Neural progenitor cell (in vitro differentiated cells): ENCODE results near the gene ACTA1. TPM values are rescaled to one million over a fixed set of nuclear protein-coding genes. Genes with fewer than 3 reads are reported as not detected.

Experiments
- DNase-seq: peaks from one replicate; pipeline ENCODE4 v3.0.0-alpha.2; 2016; ENCODE audit warnings: low spot score
- H2AFZ ChIP-seq: fragments of 200-600 bp; sonication (generic); replicated peaks from 2 replicates; pipeline ENCODE4 v1.6.1; 2016; ENCODE audit warnings: antibody characterized with exemption
- H3F3A ChIP-seq: fragments of 200-600 bp; sonication (generic); 2 replicates; pipeline ENCODE4 v1.6.1; 2016; ENCODE audit warnings: antibody characterized with exemption, low read depth
- H3K27ac ChIP-seq: fragments of 200-600 bp; sonication (generic); 2 replicates; pipeline ENCODE4 v1.5.1; 2016; ENCODE audit warnings: mild to moderate bottlenecking
- H3K27me3 ChIP-seq: fragments of 200-600 bp; sonication (generic); 2 replicates; pipeline ENCODE4 v1.6.1; 2016; ENCODE audit warnings: mild to moderate bottlenecking, moderate library complexity
- H3K36me3 ChIP-seq: fragments of 200-600 bp; sonication (generic); 2 replicates; pipeline ENCODE4 v1.5.1; 2016
- H3K4me1 ChIP-seq: fragments of 200-600 bp; sonication (generic); 2 replicates; pipeline ENCODE4 v1.6.1; 2016; ENCODE audit warnings: mixed run types
- H3K4me2 ChIP-seq: fragments of 200-600 bp; sonication (generic); 2 replicates; pipeline ENCODE4 v1.6.1; 2016
- H3K4me3 ChIP-seq: fragments of 200-600 bp; sonication (generic); 2 replicates; pipeline ENCODE4 v1.5.1; 2016
- H3K79me2 ChIP-seq: fragments of 200-600 bp; sonication (generic); 2 replicates; pipeline ENCODE4 v1.6.1; 2016; ENCODE audit warnings: low read depth
- H3K9ac ChIP-seq: fragments of 200-600 bp; sonication (generic); 2 replicates; pipeline ENCODE4 v1.6.1; 2016
- H3K9me3 ChIP-seq: fragments of 200-600 bp; sonication (generic); 2 replicates; pipeline ENCODE4 v1.5.1; 2016; ENCODE audit warnings: low read depth
- H4K20me1 ChIP-seq: fragments of 200-600 bp; sonication (generic); 2 replicates; pipeline ENCODE4 v1.6.1; 2016; ENCODE audit warnings: low read depth
- H3K27ac Mint-ChIP-seq: 3 replicates; pipeline ENCODE4 v1.8.0; 2021; ENCODE audit warnings: mixed read lengths
- H3K27me3 Mint-ChIP-seq: 2 replicates; pipeline ENCODE4 v1.8.0; 2022; ENCODE audit warnings: low read depth, mild to moderate bottlenecking, inconsistent platforms, moderate library complexity, mixed read lengths; ENCODE audit not compliant: insufficient read depth
- H3K36me3 Mint-ChIP-seq: 3 replicates; pipeline ENCODE4 v1.8.0; 2021; ENCODE audit warnings: mixed read lengths
- H3K4me1 Mint-ChIP-seq: 3 replicates; pipeline ENCODE4 v1.8.0; 2021; ENCODE audit warnings: mixed read lengths
- H3K4me3 Mint-ChIP-seq: 3 replicates; pipeline ENCODE4 v1.8.0; 2021; ENCODE audit warnings: mild to moderate bottlenecking, moderate library complexity, mixed read lengths
- H3K9me3 Mint-ChIP-seq: 3 replicates; pipeline ENCODE4 v1.8.0; 2020; ENCODE audit warnings: mixed read lengths
- CTCF ChIP-seq: fragments of 200-600 bp; sonication (generic); IDR thresholded peaks from 2 replicates; pipeline ENCODE4 v1.5.1; 2017; ENCODE audit warnings: antibody characterized with exemption, mild to moderate bottlenecking
- EZH2 ChIP-seq: fragments of 200-600 bp; sonication (generic); IDR thresholded peaks from 2 replicates; pipeline ENCODE4 v1.6.1; 2017; ENCODE audit warnings: antibody characterized with exemption, mild to moderate bottlenecking, moderate library complexity
- EZH2phosphoT487 ChIP-seq: fragments of 200-600 bp; sonication (generic); IDR thresholded peaks from 2 replicates; pipeline ENCODE4 v1.6.1; 2017; ENCODE audit warnings: antibody characterized with exemption
- total RNA-seq: library from RNA; depleted of rRNA; stranded (reverse); fragments of >200 nt; gene quantifications from 2 replicates; pipeline ENCODE4 v1.2.3, GENCODE V29; 2015; ENCODE audit warnings: low replicate concordance

Gene ACTA1
- total RNA-seq, 1 donor from 2014 or later = 1.2 TPM

DNA sequence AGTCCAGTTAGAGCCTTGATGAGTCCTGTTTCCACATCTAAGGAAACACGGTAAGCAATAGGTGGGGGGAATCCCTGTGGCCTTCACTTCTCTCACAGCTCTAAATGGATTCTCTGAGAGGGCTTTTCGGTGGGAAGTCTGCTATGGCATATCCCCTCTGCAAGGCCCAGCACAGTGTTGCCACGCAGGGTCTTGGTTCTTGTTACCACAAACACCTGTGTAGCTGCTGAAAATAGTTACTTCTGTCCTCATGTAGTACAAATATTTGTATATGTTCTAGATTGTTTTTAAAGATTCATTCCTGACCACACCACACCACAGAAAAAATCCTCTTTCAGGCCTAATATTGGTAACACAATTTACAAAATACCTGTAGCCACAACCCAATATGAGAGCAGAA is 5.6 kb downstream of the ACTA1 start:
- Histone ChIP-seq H3K4me3 (no peak overlapping the region), H3K36me3 (no peaks in the 10 kb centered on the region), H3K9ac (no peak overlapping the region), H4K20me1 (peaks cover 7% of the 10 kb centered on the region), H3F3A (no peaks in the 10 kb centered on the region), H3K9me3 (peaks cover 8% of the 10 kb centered on the region), H3K4me2 (no peak overlapping the region), H2AFZ (no peak overlapping the region), H3K27me3 (peaks cover 38% of the 10 kb centered on the region), H3K27ac (no peak overlapping the region), H3K79me2 (no peaks in the 10 kb centered on the region), H3K4me1 (no peaks in the 10 kb centered on the region)
- Mint-ChIP-seq H3K27ac (no peak overlapping the region), H3K4me3 (no peak overlapping the region), H3K4me1 (peaks cover 9% of the 10 kb centered on the region), H3K36me3 (no peaks in the 10 kb centered on the region), H3K27me3 (peaks cover 47% of the 10 kb centered on the region), H3K9me3 (peaks cover 10% of the 10 kb centered on the region)
- TF ChIP-seq EZH2phosphoT487 (no peak), CTCF (no peak), EZH2 (no peak)
- no peak for DNase-seq

- Histone ChIP-seq H3F3A (no peaks in the 10 kb centered on the region), H3K79me2 (no peaks in the 10 kb centered on the region), H4K20me1 (peaks cover 6% of the 10 kb centered on the region), H3K9ac (no peak overlapping the region), H3K4me2 (no peak overlapping the region), H3K27ac (no peak overlapping the region), H3K4me1 (no peaks in the 10 kb centered on the region), H2AFZ (no peak overlapping the region), H3K36me3 (no peaks in the 10 kb centered on the region), H3K9me3 (peaks cover 8% of the 10 kb centered on the region), H3K27me3 (peaks cover 31% of the 10 kb centered on the region), H3K4me3 (no peak overlapping the region)
- Mint-ChIP-seq H3K27ac (no peak overlapping the region), H3K36me3 (no peaks in the 10 kb centered on the region), H3K9me3 (peaks cover 12% of the 10 kb centered on the region), H3K4me3 (no peak overlapping the region), H3K4me1 (peaks cover 9% of the 10 kb centered on the region), H3K27me3 (peaks cover 41% of the 10 kb centered on the region)
- TF ChIP-seq EZH2 (no peak), EZH2phosphoT487 (no peak), CTCF (no peak)
- no peak for DNase-seq
These were observed 6.3 kb downstream of the ACTA1 start for GRCh38 chr1:229427572-229427971.

DNA sequence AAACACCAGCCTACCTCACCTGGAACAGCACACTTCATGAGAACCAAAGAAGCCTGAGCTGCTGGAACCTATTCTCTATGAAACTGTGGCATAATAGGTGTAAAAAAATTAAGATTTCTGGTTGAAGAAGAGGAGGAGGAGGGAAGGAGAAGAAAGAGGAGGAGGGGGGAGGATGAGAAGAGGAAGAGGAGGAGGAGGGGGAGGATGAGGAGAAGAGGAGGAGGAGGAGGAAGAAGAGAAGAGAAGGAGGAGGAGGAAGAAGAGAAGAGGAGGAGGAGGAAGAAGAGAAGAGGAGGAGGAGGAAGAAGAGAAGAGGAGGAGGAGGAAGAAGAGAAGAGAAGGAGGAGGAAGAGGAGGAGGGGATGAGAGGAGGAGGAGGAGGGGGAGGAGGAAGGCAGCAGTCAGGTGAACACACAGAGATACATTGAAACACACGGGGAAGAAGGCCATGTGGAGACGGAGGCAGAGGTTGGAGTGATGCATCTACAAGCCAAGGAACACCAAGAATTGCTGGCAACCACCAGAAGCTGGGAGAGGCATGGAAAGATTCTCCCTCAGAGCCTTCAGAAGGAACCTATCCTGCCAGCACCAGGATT is 8.2 kb downstream of the ACTA1 start:
- Mint-ChIP-seq H3K27me3 (peaks cover 28% of the 10 kb centered on the region), H3K9me3 (peaks cover 6% of the 10 kb centered on the region), H3K4me3 (no peak overlapping the region), H3K36me3 (peaks cover 2% of the 10 kb centered on the region), H3K27ac (no peak overlapping the region), H3K4me1 (no peaks in the 10 kb centered on the region)
- no peaks in the 10 kb centered on the region for H3F3A ChIP-seq
- no peak for DNase-seq
- no peaks in the 10 kb centered on the region for H4K20me1 ChIP-seq
- no peak overlapping the region for H3K4me2 ChIP-seq
- no peak overlapping the region for H3K4me3 ChIP-seq
- H2AFZ ChIP-seq = no peak overlapping the region
- H3K79me2 ChIP-seq = no peaks in the 10 kb centered on the region
- H3K36me3 ChIP-seq = no peaks in the 10 kb centered on the region
- H3K27me3 ChIP-seq = peaks cover 13% of the 10 kb centered on the region
- H3K4me1 ChIP-seq = no peaks in the 10 kb centered on the region
- no peak overlapping the region for H3K9ac ChIP-seq
- H3K9me3 ChIP-seq = peaks cover 8% of the 10 kb centered on the region
- H3K27ac ChIP-seq = no peak overlapping the region
- TF ChIP-seq EZH2 (no peak), EZH2phosphoT487 (no peak), CTCF (no peak)
